Endothelial cell of umbilical vein (primary cell): ENCODE data around the gene LRP1B. TPM values are rescaled to one million over a fixed set of nuclear protein-coding genes. Genes with fewer than 3 reads are reported as not detected.

Experiments used
- BruUV-seq: library from RNA; stranded (reverse); fragments of 400-500 nt; replicated peaks from 2 replicates; lab custom pipeline; 2021; lab: Mats Ljungman, UMichigan
- CTCF ChIA-PET: fragments of 300-600, 350-600 bp; sonication (Branson Sonifier 250); formaldehyde crosslinking; loops from one replicate; lab custom pipeline; 2021; ENCODE audit warnings: antibody characterized with exemption, inconsistent platforms; lab: Charles Lee
- POLR2A ChIA-PET: fragments of 300-600, 350-600 bp; sonication (Branson Sonifier 250); formaldehyde crosslinking; loops from one replicate; lab custom pipeline; 2021; ENCODE audit warnings: antibody characterized with exemption, inconsistent platforms; lab: Charles Lee
- DNase-seq: peaks from one replicate; pipeline ENCODE4 v3.0.0-alpha.2; 2011; ENCODE audit warnings: low read depth, low spot score
- FAIRE-seq: peaks from 2 replicates; lab custom pipeline; 2011; peaks lifted over from hg19 to GRCh38; lab: Jason Lieb, UNC
- H2AFZ ChIP-seq: 2 replicates; pipeline ENCODE4 v1.6.0; 2012; ENCODE audit warnings: low read depth, low read length, control low read depth, inconsistent platforms
- H3K27ac ChIP-seq: 2 replicates; pipeline ENCODE4 v1.5.1; 2011; ENCODE audit warnings: low read depth, mild to moderate bottlenecking, control low read depth, low read length, moderate library complexity; ENCODE audit not compliant: insufficient read depth
- H3K27me3 ChIP-seq, 2 experiments: 2 replicates each; pipeline versions ENCODE4 v1.6.0 to v1.6.1; 2011; ENCODE audit warnings: low read length in 2 of 2, mixed read lengths in 1 of 2; ENCODE audit not compliant: control insufficient read depth in 2 of 2, insufficient read depth in 2 of 2
- H3K36me3 ChIP-seq, 2 experiments: 2 replicates in 1 of 2; 3 replicates in 1 of 2; pipeline ENCODE4 v1.5.1; 2011; ENCODE audit warnings: low read length in 2 of 2, mild to moderate bottlenecking in 1 of 2, moderate library complexity in 1 of 2; ENCODE audit not compliant: control insufficient read depth in 2 of 2, insufficient read depth in 2 of 2; ENCODE audit errors: extremely low read depth in 1 of 2
- H3K4me1 ChIP-seq: 3 replicates; pipeline ENCODE4 v1.5.1; 2011; ENCODE audit warnings: mild to moderate bottlenecking, low read length; ENCODE audit not compliant: control insufficient read depth, insufficient read depth; ENCODE audit errors: extremely low read depth
- H3K4me2 ChIP-seq: 2 replicates; pipeline ENCODE4 v1.6.1; 2011; ENCODE audit warnings: low read length, control low read depth, mixed read lengths; ENCODE audit not compliant: insufficient read depth
- H3K4me3 ChIP-seq, 3 experiments: fragments of 200-600 bp in 1 of 3; sonication (generic), shearing (Covaris generic) in 1 of 3; replicated peaks in 1 of 3; 2 replicates each; pipeline ENCODE4 v1.5.1; 2011 to 2016; ENCODE audit warnings: control low read depth in 3 of 3, low read length in 3 of 3, mild to moderate bottlenecking in 2 of 3, inconsistent platforms in 1 of 3, low read depth in 1 of 3, moderate library complexity in 1 of 3; ENCODE audit not compliant: insufficient read depth in 1 of 3
- H3K79me2 ChIP-seq: 2 replicates; pipeline ENCODE4 v1.6.0; 2012; ENCODE audit warnings: low read length, inconsistent platforms; ENCODE audit not compliant: control insufficient read depth, insufficient read depth
- H3K9ac ChIP-seq: replicated peaks from 2 replicates; pipeline ENCODE3; 2011; ENCODE audit warnings: low read length, control low read depth; ENCODE audit not compliant: insufficient read depth; ENCODE audit errors: extremely low read depth
- H3K9me1 ChIP-seq: replicated peaks from 3 replicates; pipeline ENCODE4 v1.6.0; 2011; ENCODE audit warnings: mild to moderate bottlenecking, low read length; ENCODE audit not compliant: control insufficient read depth, insufficient read depth; ENCODE audit errors: extremely low read depth
- H3K9me3 ChIP-seq: replicated peaks from 2 replicates; pipeline ENCODE4 v1.5.1; 2012; ENCODE audit warnings: low read length, inconsistent platforms; ENCODE audit not compliant: control insufficient read depth, insufficient read depth
- H4K20me1 ChIP-seq: replicated peaks from 2 replicates; pipeline ENCODE3; 2011; ENCODE audit warnings: mild to moderate bottlenecking, low read length; ENCODE audit not compliant: control insufficient read depth, insufficient read depth; ENCODE audit errors: extremely low read depth
- EZH2 ChIP-seq: IDR thresholded peaks from 2 replicates; pipeline ENCODE4 v1.6.1; 2012; ENCODE audit warnings: borderline replicate concordance, low read depth, mild to moderate bottlenecking, moderate library complexity, low read length, inconsistent platforms; ENCODE audit not compliant: severe bottlenecking
- GATA2 ChIP-seq: IDR thresholded peaks from 2 replicates; pipeline ENCODE4 v1.7.0; 2011; ENCODE audit warnings: low read depth, mild to moderate bottlenecking, moderate library complexity, mixed read lengths, low read length; ENCODE audit not compliant: insufficient read length, insufficient read depth
- MYC ChIP-seq: IDR thresholded peaks from one replicate; pipeline ENCODE4 v1.6.1; 2011; ENCODE audit warnings: mild to moderate bottlenecking, low read depth, low read length
- POLR2A ChIP-seq: IDR thresholded peaks from 2 replicates; pipeline ENCODE4 v1.6.1; 2012; ENCODE audit warnings: low read depth, mild to moderate bottlenecking, control low read depth, low read length
- POLR2AphosphoS5 ChIP-seq: IDR thresholded peaks from 2 replicates; pipeline ENCODE4 v1.6.1; 2012; ENCODE audit warnings: low read depth, mild to moderate bottlenecking, control low read depth, low read length, moderate library complexity; ENCODE audit not compliant: insufficient read depth
- dilution Hi-C: fragments of 300-500 bp; cut with MboI; formaldehyde crosslinking; loops from one replicate; pipeline ENCODE4 v1.15.0; 2019; ENCODE audit warnings: low sequenced_read_pairs; ENCODE audit not compliant: extremely low pct_ligation_motif_present
- intact Hi-C: fragments of 100-400 bp; cut with micrococcal nuclease; formaldehyde crosslinking; loops from one replicate; pipeline ENCODE4 v1.10.0; 2022
- polyA plus RNA-seq, 4 experiments: library from polyadenylated mRNA; depleted of rRNA in 3 of 4; stranded (reverse) in 3 of 4; unstranded in 1 of 4; fragments of >200 nt; gene quantifications; 2 replicates each; pipeline versions ENCODE4 v1.2.1 to v1.2.3, GENCODE V29; 2011 to 2012; ENCODE audit warnings: missing spikeins in 1 of 4
- total RNA-seq: library from RNA; stranded (reverse); gene quantifications from 2 replicates; pipeline ENCODE4 v1.2.3, GENCODE V29; 2021
- TF ChIP-seq, protein P1 (sequence below): IDR thresholded peaks from 2 replicates; pipeline ENCODE4 v1.6.1; 2011; ENCODE audit not compliant: insufficient read depth, insufficient read length
- TF ChIP-seq, protein P2 (sequence below), 2 donors: IDR thresholded peaks; 1 replicate in 1 of 2; 2 replicates in 1 of 2; pipeline ENCODE4 v1.5.1; 2011; ENCODE audit warnings: low read length in 2 of 2, mild to moderate bottlenecking in 2 of 2, moderate library complexity in 2 of 2, control low read depth in 1 of 2, inconsistent platforms in 1 of 2, low read depth in 1 of 2; ENCODE audit not compliant: insufficient read depth in 1 of 2; ENCODE audit errors: extremely low read depth in 1 of 2

Gene LRP1B
- total and polyA plus RNA-seq, 2 donors (not counting 3 experiments of a cell fraction or from before 2014, with no cell fraction given): 0.03 to 0.07 TPM

GRCh38 chr2:140509765-140510164 lies 1621.1 kb downstream of the LRP1B start:
- no peaks in the 10 kb centered on the region for H3K27me3 ChIP-seq
- H4K20me1 ChIP-seq: no peaks in the 10 kb centered on the region
- BruUV-seq: no TSS peak
- H3K9ac ChIP-seq: no peak overlapping the region
- TF ChIP-seq MYC: no peak
- no peak for TF ChIP-seq POLR2AphosphoS5
- no peak for TF ChIP-seq GATA2
- no peak for TF ChIP-seq POLR2A
- TF ChIP-seq, protein P1, sequence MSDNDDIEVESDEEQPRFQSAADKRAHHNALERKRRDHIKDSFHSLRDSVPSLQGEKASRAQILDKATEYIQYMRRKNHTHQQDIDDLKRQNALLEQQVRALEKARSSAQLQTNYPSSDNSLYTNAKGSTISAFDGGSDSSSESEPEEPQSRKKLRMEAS: no peak
- TF ChIP-seq EZH2: no peak
- TF ChIP-seq, protein P2, sequence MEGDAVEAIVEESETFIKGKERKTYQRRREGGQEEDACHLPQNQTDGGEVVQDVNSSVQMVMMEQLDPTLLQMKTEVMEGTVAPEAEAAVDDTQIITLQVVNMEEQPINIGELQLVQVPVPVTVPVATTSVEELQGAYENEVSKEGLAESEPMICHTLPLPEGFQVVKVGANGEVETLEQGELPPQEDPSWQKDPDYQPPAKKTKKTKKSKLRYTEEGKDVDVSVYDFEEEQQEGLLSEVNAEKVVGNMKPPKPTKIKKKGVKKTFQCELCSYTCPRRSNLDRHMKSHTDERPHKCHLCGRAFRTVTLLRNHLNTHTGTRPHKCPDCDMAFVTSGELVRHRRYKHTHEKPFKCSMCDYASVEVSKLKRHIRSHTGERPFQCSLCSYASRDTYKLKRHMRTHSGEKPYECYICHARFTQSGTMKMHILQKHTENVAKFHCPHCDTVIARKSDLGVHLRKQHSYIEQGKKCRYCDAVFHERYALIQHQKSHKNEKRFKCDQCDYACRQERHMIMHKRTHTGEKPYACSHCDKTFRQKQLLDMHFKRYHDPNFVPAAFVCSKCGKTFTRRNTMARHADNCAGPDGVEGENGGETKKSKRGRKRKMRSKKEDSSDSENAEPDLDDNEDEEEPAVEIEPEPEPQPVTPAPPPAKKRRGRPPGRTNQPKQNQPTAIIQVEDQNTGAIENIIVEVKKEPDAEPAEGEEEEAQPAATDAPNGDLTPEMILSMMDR (IDR thresholded peaks at IDR 0.05; ENCODE audit: extremely low read depth in 1 of 2, insufficient read depth in 1 of 2, low read depth in 1 of 2, low read length in 2 of 2): no peak
- H3K27ac ChIP-seq: no peak overlapping the region
- no peaks in the 10 kb centered on the region for H3K9me3 ChIP-seq
- H3K36me3 ChIP-seq: no peaks in the 10 kb centered on the region
- H3K4me2 ChIP-seq: no peak overlapping the region
- POLR2A ChIA-PET: no interaction called here
- H2AFZ ChIP-seq: no peak overlapping the region
- H3K4me3 ChIP-seq: no peak overlapping the region
- H3K4me1 ChIP-seq: no peaks in the 10 kb centered on the region
- H3K79me2 ChIP-seq: no peaks in the 10 kb centered on the region
- intact Hi-C loops: no loop called here
- dilution Hi-C loops: no loop called here
- CTCF ChIA-PET: no interaction called here
- FAIRE-seq: no peak
- no peak for DNase-seq
- H3K9me1 ChIP-seq: no peaks in the 10 kb centered on the region
